HEK293 (cell line): ENCODE measurements around the gene TMCC2.

Experiments used
- CTCF ChIP-seq: fragments of 450-650 bp; formaldehyde crosslinking; IDR thresholded peaks from 2 replicates; pipeline ENCODE4 v1.5.1; 2016; ENCODE audit warnings: missing biosample characterization, missing genetic modification characterization
- SP2 ChIP-seq: fragments of 450-650 bp; formaldehyde crosslinking; IDR thresholded peaks from 2 replicates; pipeline ENCODE4 v1.5.1; 2016; ENCODE audit warnings: missing biosample characterization, missing genetic modification characterization
- ZFP41 ChIP-seq: fragments of 450-650 bp; formaldehyde crosslinking; IDR thresholded peaks from 2 replicates; pipeline ENCODE4 v1.5.1; 2016; ENCODE audit warnings: missing biosample characterization, missing genetic modification characterization, borderline replicate concordance
- ZNF23 ChIP-seq: fragments of 450-650 bp; formaldehyde crosslinking; IDR thresholded peaks from 2 replicates; pipeline ENCODE4 v1.5.1; 2016; ENCODE audit warnings: missing biosample characterization, missing genetic modification characterization, borderline replicate concordance
- ZNF747 ChIP-seq: fragments of 450-650 bp; formaldehyde crosslinking; IDR thresholded peaks from 2 replicates; pipeline ENCODE4 v1.5.1; 2016; ENCODE audit warnings: missing biosample characterization, missing genetic modification characterization

GRCh38 chr1:205244384-205244783 lies 16.6 kb downstream of the TMCC2 start:
- TF ChIP-seq CTCF (tag by site-specific recombination): no peak
- no peak for TF ChIP-seq ZNF23 (tag by site-specific recombination)
- no peak for TF ChIP-seq ZNF747 (tag by site-specific recombination)
- no peak for TF ChIP-seq ZFP41 (tag by site-specific recombination)
- no peak for TF ChIP-seq SP2 (tag by site-specific recombination)
